PFSK-1 (cell line): ENCODE measurements around the gene SEC23A.

Source experiments
- TAF1 ChIP-seq: IDR thresholded peaks from 2 replicates; pipeline ENCODE4 v1.6.1; 2012; ENCODE audit warnings: low read length, control low read depth, borderline replicate concordance; ENCODE audit not compliant: insufficient read depth
- TF ChIP-seq, protein P1 (sequence below), 2 experiments: IDR thresholded peaks; 2 replicates each; pipeline versions ENCODE4 v1.6.1 to v1.8.0; 2011 to 2012; ENCODE audit warnings: low read depth in 2 of 2, low read length in 2 of 2, control low read depth in 1 of 2, inconsistent platforms in 1 of 2, mild to moderate bottlenecking in 1 of 2, moderate library complexity in 1 of 2; ENCODE audit not compliant: insufficient read depth in 1 of 2

DNA sequence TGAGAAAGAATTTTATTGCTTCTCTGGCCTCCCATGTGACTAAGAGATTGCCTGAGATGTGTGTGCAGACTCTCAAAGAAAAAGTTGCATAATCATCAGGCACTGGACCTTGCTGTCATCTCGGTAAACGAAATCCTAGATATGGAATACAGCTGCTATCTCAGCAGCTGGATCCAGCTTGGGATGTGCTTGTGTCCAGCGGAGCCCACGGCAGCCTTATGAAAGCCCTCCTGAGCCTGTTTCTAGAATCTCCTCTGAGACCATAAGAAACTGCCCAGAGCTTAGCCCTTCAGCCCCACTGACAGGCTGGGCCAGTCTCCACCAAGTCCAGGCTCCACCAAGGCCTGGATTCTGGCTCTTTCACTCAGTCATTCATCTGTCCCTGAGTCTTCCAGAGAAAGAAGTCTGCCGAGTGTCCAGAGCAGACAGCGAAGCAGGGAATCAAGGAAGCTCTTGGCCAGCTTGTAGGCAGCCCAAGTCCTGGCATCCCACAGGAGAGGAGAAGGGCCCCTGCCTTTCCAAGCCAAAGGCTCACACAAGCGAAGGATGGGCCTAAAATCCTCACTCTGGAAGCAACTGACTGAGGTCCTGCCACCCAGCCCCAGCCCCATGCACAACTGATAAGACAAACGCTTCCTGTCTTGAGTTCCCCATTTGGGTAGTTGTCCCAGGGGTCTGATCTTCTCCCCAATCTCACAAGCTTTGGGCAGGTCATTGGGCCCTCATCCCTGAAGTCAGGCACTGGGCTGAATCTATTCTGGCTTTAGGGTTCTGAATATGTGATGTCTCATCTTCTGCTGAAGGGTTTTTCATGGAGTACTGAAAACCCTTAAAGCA, 97.8 kb downstream of the SEC23A start:
- TF ChIP-seq TAF1, result no peak
- TF ChIP-seq, protein P1, sequence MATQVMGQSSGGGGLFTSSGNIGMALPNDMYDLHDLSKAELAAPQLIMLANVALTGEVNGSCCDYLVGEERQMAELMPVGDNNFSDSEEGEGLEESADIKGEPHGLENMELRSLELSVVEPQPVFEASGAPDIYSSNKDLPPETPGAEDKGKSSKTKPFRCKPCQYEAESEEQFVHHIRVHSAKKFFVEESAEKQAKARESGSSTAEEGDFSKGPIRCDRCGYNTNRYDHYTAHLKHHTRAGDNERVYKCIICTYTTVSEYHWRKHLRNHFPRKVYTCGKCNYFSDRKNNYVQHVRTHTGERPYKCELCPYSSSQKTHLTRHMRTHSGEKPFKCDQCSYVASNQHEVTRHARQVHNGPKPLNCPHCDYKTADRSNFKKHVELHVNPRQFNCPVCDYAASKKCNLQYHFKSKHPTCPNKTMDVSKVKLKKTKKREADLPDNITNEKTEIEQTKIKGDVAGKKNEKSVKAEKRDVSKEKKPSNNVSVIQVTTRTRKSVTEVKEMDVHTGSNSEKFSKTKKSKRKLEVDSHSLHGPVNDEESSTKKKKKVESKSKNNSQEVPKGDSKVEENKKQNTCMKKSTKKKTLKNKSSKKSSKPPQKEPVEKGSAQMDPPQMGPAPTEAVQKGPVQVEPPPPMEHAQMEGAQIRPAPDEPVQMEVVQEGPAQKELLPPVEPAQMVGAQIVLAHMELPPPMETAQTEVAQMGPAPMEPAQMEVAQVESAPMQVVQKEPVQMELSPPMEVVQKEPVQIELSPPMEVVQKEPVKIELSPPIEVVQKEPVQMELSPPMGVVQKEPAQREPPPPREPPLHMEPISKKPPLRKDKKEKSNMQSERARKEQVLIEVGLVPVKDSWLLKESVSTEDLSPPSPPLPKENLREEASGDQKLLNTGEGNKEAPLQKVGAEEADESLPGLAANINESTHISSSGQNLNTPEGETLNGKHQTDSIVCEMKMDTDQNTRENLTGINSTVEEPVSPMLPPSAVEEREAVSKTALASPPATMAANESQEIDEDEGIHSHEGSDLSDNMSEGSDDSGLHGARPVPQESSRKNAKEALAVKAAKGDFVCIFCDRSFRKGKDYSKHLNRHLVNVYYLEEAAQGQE (IDR thresholded peaks at IDR 0.05; ENCODE audit: insufficient read depth in 1 of 2, low read depth in 2 of 2, low read length in 2 of 2), result no peak
